ENCODE results near the gene PA2G4.

- TF ChIP-seq PAX8 (IDR thresholded peaks at IDR 0.05) (no peak), CTCF (IDR thresholded peaks at IDR 0.05 in 2 of 3, conservative IDR thresholded peaks at IDR 0.05 in 1 of 3; ENCODE audit: control insufficient read depth in 2 of 3, extremely low read depth in 1 of 3, insufficient read depth in 1 of 3, low read depth in 3 of 3, low read length in 3 of 3) (no peak), ELK1 (IDR thresholded peaks at IDR 0.05; ENCODE audit: low read depth, low read length) (no peak), POLR2AphosphoS5 (IDR thresholded peaks at IDR 0.05; ENCODE audit: low read length) (no peak), CEBPZ (IDR thresholded peaks at IDR 0.05; ENCODE audit: low read depth, low read length) (no peak), REST (IDR thresholded peaks at IDR 0.05; ENCODE audit: low read depth, low read length) (no peak)
These were observed 22.0 kb upstream of the PA2G4 start for GRCh38 chr12:56082382-56082781.
